HCT116 (cell line): ENCODE data around the gene TUBB6. TPM values are rescaled to one million over a fixed set of nuclear protein-coding genes. Genes with fewer than 3 reads are reported as not detected.

Source experiments
- ATAC-seq: fragments of 200-7000 bp; cut with Tn5 transposase; 2 replicates; pipeline ENCODE4 v1.9.1; 2020; ENCODE audit warnings: mild to moderate bottlenecking, moderate library complexity
- BruUV-seq: library from RNA; stranded (reverse); fragments of 400-500 nt; replicated peaks from 2 replicates; lab custom pipeline; 2021; lab: Mats Ljungman, UMichigan
- CTCF ChIA-PET: fragments of 300-600 bp; sonication (Branson Sonifier 250); formaldehyde crosslinking; loops from one replicate; lab custom pipeline; 2021; ENCODE audit warnings: antibody characterized with exemption; lab: Charles Lee
- POLR2A ChIA-PET: fragments of 300-600, 350-600 bp; sonication (Branson Sonifier 250); formaldehyde crosslinking; loops from one replicate; lab custom pipeline; 2021; ENCODE audit warnings: antibody characterized with exemption; lab: Charles Lee
- RAD21 ChIA-PET, 2 experiments: fragments of 300-600 bp; sonication (Branson Sonifier 250); formaldehyde crosslinking; loops; one replicate each; lab custom pipeline; 2023; ENCODE audit warnings: low total read pairs in 2 of 2; ENCODE audit not compliant: uncharacterized antibody in 2 of 2, unreplicated experiment in 2 of 2, low non-redundant PET in 1 of 2; lab: Charles Lee
- DNase-seq: peaks from one replicate; pipeline ENCODE4 v3.0.0-alpha.2; 2010; ENCODE audit warnings: low read depth, low spot score
- H2AFZ ChIP-seq: fragments of 200-600 bp; shearing (Covaris generic), sonication (generic); 2 replicates; pipeline ENCODE4 v1.6.1; 2017; ENCODE audit warnings: low read depth, mixed run types, mixed read lengths, antibody characterized with exemption, low read length; ENCODE audit not compliant: poor library complexity, severe bottlenecking
- H3K27ac ChIP-seq: 2 replicates; pipeline ENCODE4 v1.5.1; 2012; ENCODE audit warnings: low read depth, low read length
- H3K27me3 ChIP-seq: fragments of 200-600 bp; sonication (generic); 2 replicates; pipeline ENCODE4 v1.6.1; 2016; ENCODE audit warnings: mixed run types, low read length, mixed read lengths; ENCODE audit not compliant: insufficient read depth
- H3K36me3 ChIP-seq, 2 experiments: fragments of 200-500 bp in 1 of 2; fragments of 200-600 bp in 1 of 2; sonication (Bioruptor generic) in 1 of 2; sonication (generic) in 1 of 2; 2 replicates each; pipeline versions ENCODE4 v1.5.1 to v1.6.1; 2014 to 2016; ENCODE audit warnings: low read length in 2 of 2, inconsistent platforms in 1 of 2, mixed read lengths in 1 of 2, mixed run types in 1 of 2; ENCODE audit not compliant: insufficient read depth in 2 of 2, control insufficient read depth in 1 of 2
- H3K4me1 ChIP-seq, 2 experiments: fragments of 200-600 bp in 1 of 2; sonication (generic) in 1 of 2; 2 replicates each; pipeline versions ENCODE4 v1.5.1 to v1.6.1; 2012 to 2017; ENCODE audit warnings: low read length in 2 of 2, inconsistent platforms in 1 of 2, mild to moderate bottlenecking in 1 of 2, mixed read lengths in 1 of 2, mixed run types in 1 of 2, moderate library complexity in 1 of 2; ENCODE audit not compliant: insufficient read depth in 2 of 2, control insufficient read depth in 1 of 2
- H3K4me2 ChIP-seq: fragments of 200-600 bp; sonication (generic); 2 replicates; pipeline ENCODE4 v1.6.1; 2017; ENCODE audit warnings: mixed run types, low read length, mixed read lengths
- H3K4me3 ChIP-seq, 2 experiments: fragments of 200-600 bp in 1 of 2; sonication (generic) in 1 of 2; replicated peaks in 1 of 2; 2 replicates each; pipeline ENCODE4 v1.5.1; 2011 to 2016; ENCODE audit warnings: low read length in 2 of 2, control low read depth in 1 of 2, low read depth in 1 of 2, mild to moderate bottlenecking in 1 of 2, mixed read lengths in 1 of 2, mixed run types in 1 of 2
- H3K79me2 ChIP-seq: fragments of 200-600 bp; sonication (generic); 2 replicates; pipeline ENCODE4 v1.6.1; 2017; ENCODE audit warnings: mild to moderate bottlenecking, mixed run types, low read length, moderate library complexity, mixed read lengths; ENCODE audit not compliant: insufficient read depth
- H3K9ac ChIP-seq: fragments of 200-600 bp; sonication (generic); 2 replicates; pipeline ENCODE4 v1.6.1; 2016; ENCODE audit warnings: low read length, mixed read lengths
- H3K9me2 ChIP-seq: fragments of 200-600 bp; sonication (generic), shearing (Covaris generic); 2 replicates; pipeline ENCODE4 v1.6.1; 2017; ENCODE audit warnings: mixed run types, mild to moderate bottlenecking, moderate library complexity; ENCODE audit not compliant: insufficient read depth
- H3K9me3 ChIP-seq, 2 experiments: fragments of 200-500 bp in 1 of 2; fragments of 200-600 bp in 1 of 2; sonication (Bioruptor generic) in 1 of 2; sonication (generic) in 1 of 2; 2 replicates each; pipeline ENCODE4 v1.6.1; 2014 to 2017; ENCODE audit warnings: low read length in 2 of 2, mixed read lengths in 2 of 2, inconsistent platforms in 1 of 2, low read depth in 1 of 2, mild to moderate bottlenecking in 1 of 2, mixed run types in 1 of 2, moderate library complexity in 1 of 2; ENCODE audit not compliant: control insufficient read depth in 1 of 2, insufficient read depth in 1 of 2
- H4K20me1 ChIP-seq: fragments of 200-600 bp; sonication (generic), shearing (Covaris generic); 2 replicates; pipeline ENCODE4 v1.6.1; 2017; ENCODE audit warnings: mixed run types, mild to moderate bottlenecking, moderate library complexity; ENCODE audit not compliant: insufficient read depth
- ATF3 ChIP-seq: IDR thresholded peaks from 2 replicates; pipeline ENCODE4 v1.6.1; 2012
- EGR1 ChIP-seq: IDR thresholded peaks from 2 replicates; pipeline ENCODE4 v1.6.1; 2012; ENCODE audit warnings: low read depth
- EZH2 ChIP-seq: fragments of 200-600 bp; sonication (generic); IDR thresholded peaks from 2 replicates; pipeline ENCODE4 v1.6.1; 2017; ENCODE audit warnings: antibody characterized with exemption, mixed run types
- POLR2A ChIP-seq: IDR thresholded peaks from 2 replicates; pipeline ENCODE4 v1.7.0; 2011; ENCODE audit warnings: borderline replicate concordance; ENCODE audit not compliant: insufficient read depth, insufficient read length; ENCODE audit errors: extremely low read depth
- RAD21 ChIP-seq: IDR thresholded peaks from 2 replicates; pipeline ENCODE4 v1.6.1; 2012; ENCODE audit warnings: low read depth, mild to moderate bottlenecking
- REST ChIP-seq: IDR thresholded peaks from 2 replicates; pipeline ENCODE4 v1.6.1; 2012; ENCODE audit warnings: low read depth
- SP1 ChIP-seq: IDR thresholded peaks from 2 replicates; pipeline ENCODE4 v1.6.1; 2012; ENCODE audit warnings: low read depth
- intact Hi-C: fragments of 100-400 bp; cut with micrococcal nuclease; formaldehyde crosslinking; loops from 2 replicates; pipeline ENCODE4 v1.10.0; 2022
- total RNA-seq: library from RNA; stranded (reverse); gene quantifications from one replicate; pipeline ENCODE4 v1.2.1, GENCODE V29; 2021; ENCODE audit not compliant: unreplicated experiment
- TF ChIP-seq, protein P1 (sequence below), 3 experiments: fragments of 200-600 bp in 1 of 3; sonication (generic) in 1 of 3; IDR thresholded peaks in 2 of 3; conservative IDR thresholded peaks in 1 of 3; 2 replicates each; pipeline ENCODE4 v1.5.1; 2012 to 2017; ENCODE audit warnings: low read depth in 2 of 3, low read length in 2 of 3, antibody characterized with exemption in 1 of 3, borderline replicate concordance in 1 of 3, control low read depth in 1 of 3, mild to moderate bottlenecking in 1 of 3, mixed read lengths in 1 of 3, mixed run types in 1 of 3, moderate library complexity in 1 of 3; ENCODE audit not compliant: insufficient read depth in 1 of 3

The TUBB6 gene
- total RNA-seq, 1 experiment from 2014 or later = 87.4 TPM

DNA sequence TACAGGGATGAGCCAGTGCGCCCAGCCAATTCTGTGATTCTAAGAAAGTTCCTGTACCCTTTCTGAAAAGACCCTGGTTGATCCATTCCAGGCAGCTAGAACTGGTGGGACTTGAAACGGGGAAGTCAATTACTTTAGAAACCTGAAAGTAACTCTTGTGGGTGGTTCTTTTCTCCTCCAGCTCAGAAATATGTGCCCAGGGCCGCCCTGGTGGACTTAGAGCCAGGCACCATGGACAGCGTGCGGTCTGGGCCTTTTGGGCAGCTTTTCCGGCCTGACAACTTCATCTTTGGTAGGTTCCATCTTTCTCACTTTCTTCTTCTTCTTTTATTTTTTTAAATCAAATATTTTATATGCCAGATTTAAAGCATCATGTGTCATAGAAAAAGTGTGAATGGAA is 2.7 kb downstream of the TUBB6 start:
- H3K27ac ChIP-seq = no peak overlapping the region
- H3K36me3 ChIP-seq = peaks cover 23 to 52% of the 10 kb centered on the region in 2 experiments
- no peak overlapping the region for H3K9ac ChIP-seq
- ChIA-PET CTCF (no interaction called here), POLR2A (interaction anchor here (1.4 kb wide), 1 partner anchor 9 kb away, joined by 4 read pairs; no protein-coding TSS in a partner anchor), RAD21 (no interaction called here)
- H4K20me1 ChIP-seq = no peaks in the 10 kb centered on the region; the same call in 1 of the 2 replicates
- H3K79me2 ChIP-seq = peaks cover 67% of the 10 kb centered on the region
- ATAC-seq (no peak), DNase-seq (no peak)
- no peak overlapping the region for H3K4me3 ChIP-seq
- no peak overlapping the region for H3K4me2 ChIP-seq
- no peak overlapping the region for H2AFZ ChIP-seq
- no peak for TF ChIP-seq ATF3
- no peak; the same call in 1 of the 2 replicates for TF ChIP-seq REST
- TF ChIP-seq, protein P1, sequence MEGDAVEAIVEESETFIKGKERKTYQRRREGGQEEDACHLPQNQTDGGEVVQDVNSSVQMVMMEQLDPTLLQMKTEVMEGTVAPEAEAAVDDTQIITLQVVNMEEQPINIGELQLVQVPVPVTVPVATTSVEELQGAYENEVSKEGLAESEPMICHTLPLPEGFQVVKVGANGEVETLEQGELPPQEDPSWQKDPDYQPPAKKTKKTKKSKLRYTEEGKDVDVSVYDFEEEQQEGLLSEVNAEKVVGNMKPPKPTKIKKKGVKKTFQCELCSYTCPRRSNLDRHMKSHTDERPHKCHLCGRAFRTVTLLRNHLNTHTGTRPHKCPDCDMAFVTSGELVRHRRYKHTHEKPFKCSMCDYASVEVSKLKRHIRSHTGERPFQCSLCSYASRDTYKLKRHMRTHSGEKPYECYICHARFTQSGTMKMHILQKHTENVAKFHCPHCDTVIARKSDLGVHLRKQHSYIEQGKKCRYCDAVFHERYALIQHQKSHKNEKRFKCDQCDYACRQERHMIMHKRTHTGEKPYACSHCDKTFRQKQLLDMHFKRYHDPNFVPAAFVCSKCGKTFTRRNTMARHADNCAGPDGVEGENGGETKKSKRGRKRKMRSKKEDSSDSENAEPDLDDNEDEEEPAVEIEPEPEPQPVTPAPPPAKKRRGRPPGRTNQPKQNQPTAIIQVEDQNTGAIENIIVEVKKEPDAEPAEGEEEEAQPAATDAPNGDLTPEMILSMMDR (IDR thresholded peaks at IDR 0.05 in 2 of 3, conservative IDR thresholded peaks at IDR 0.05 in 1 of 3; ENCODE audit: borderline replicate concordance in 1 of 3, insufficient read depth in 1 of 3, low read depth in 2 of 3, low read length in 2 of 3) = no peak
- TF ChIP-seq RAD21 = no peak
- no peak for TF ChIP-seq SP1
- no peak for TF ChIP-seq EGR1
- TF ChIP-seq EZH2 = no peak
- no peak for TF ChIP-seq POLR2A
- peaks cover 0 to 5% of the 10 kb centered on the region in 2 experiments; a peak in 1 of 4 replicates for H3K9me3 ChIP-seq
- H3K27me3 ChIP-seq = no peaks in the 10 kb centered on the region
- peaks cover 13 to 19% of the 10 kb centered on the region in 2 experiments for H3K4me1 ChIP-seq
- H3K9me2 ChIP-seq = no peaks in the 10 kb centered on the region
- intact Hi-C loops = no loop called here
- BruUV-seq = no TSS peak
